Measurements from ENCODE around the gene TREML1.

TREML1 gene

GRCh38 chr6:41177695-41178094, 23.5 kb upstream of the TREML1 start:
- DNase-seq (ENCODE audit: low read depth in 2 of 2) = no peak

GRCh38 chr6:41177287-41177686, 23.1 kb upstream of the TREML1 start:
- DNase-seq (ENCODE audit: low read depth in 2 of 2) = no peak

GRCh38 chr6:41176189-41176588, 22.0 kb upstream of the TREML1 start:
- DNase-seq (ENCODE audit: low read depth in 2 of 2) = no peak

- no peak for DNase-seq (ENCODE audit: low read depth in 2 of 2)
Measured at GRCh38 chr6:41175084-41175483, 20.9 kb upstream of the TREML1 start.

GRCh38 chr6:41174610-41175009, 20.5 kb upstream of the TREML1 start:
- DNase-seq (ENCODE audit: low read depth in 2 of 2) = no peak

- DNase-seq (ENCODE audit: low read depth in 2 of 2) = no peak
Measured at GRCh38 chr6:41171908-41172307, 17.8 kb upstream of the TREML1 start.

GRCh38 chr6:41170547-41171160, 16.5 kb upstream of the TREML1 start:
- DNase-seq (ENCODE audit: low read depth in 2 of 2) = no peak

GRCh38 chr6:41167173-41167963, 13.2 kb upstream of the TREML1 start:
- no peak for DNase-seq (ENCODE audit: low read depth in 2 of 2)

GRCh38 chr6:41164551-41165120, 10.5 kb upstream of the TREML1 start:
- no peak for DNase-seq (ENCODE audit: low read depth in 2 of 2)

- DNase-seq (ENCODE audit: low read depth in 2 of 2) = no peak
Measured at GRCh38 chr6:41163419-41163717, 9.2 kb upstream of the TREML1 start.

GRCh38 chr6:41162687-41163418, 8.7 kb upstream of the TREML1 start, which contains the start of gene TREM2:
Gene TREM2 (minus strand): TSS chr6:41163116. CDS start chr6:41163082, 34 bp downstream.
- no peak for DNase-seq (ENCODE audit: low read depth in 2 of 2)

GRCh38 chr6:41161851-41162552, 7.9 kb upstream of the TREML1 start:
- DNase-seq (ENCODE audit: low read depth in 2 of 2) = no peak

GRCh38 chr6:41161380-41161779, 7.2 kb upstream of the TREML1 start:
- no peak for DNase-seq (ENCODE audit: low read depth in 2 of 2)

GRCh38 chr6:41160933-41161332, 6.8 kb upstream of the TREML1 start:
- DNase-seq (ENCODE audit: low read depth in 2 of 2) = no peak

- DNase-seq (ENCODE audit: low read depth in 2 of 2) = no peak
Measured at GRCh38 chr6:41159415-41160082, 5.4 kb upstream of the TREML1 start.

GRCh38 chr6:41157323-41157722, 3.2 kb upstream of the TREML1 start:
- no peak for DNase-seq (ENCODE audit: low read depth in 2 of 2)

GRCh38 chr6:41156771-41157170, 2.6 kb upstream of the TREML1 start:
- DNase-seq (ENCODE audit: low read depth in 2 of 2) = no peak

- DNase-seq (ENCODE audit: low read depth in 2 of 2) = no peak
Measured at GRCh38 chr6:41156001-41156400, 1.9 kb upstream of the TREML1 start.

GRCh38 chr6:41155132-41155805, 1.1 kb upstream of the TREML1 start:
- DNase-seq (ENCODE audit: low read depth in 2 of 2) = no peak

GRCh38 chr6:41153451-41153850, 696 bp downstream of the TREML1 start:
- DNase-seq (ENCODE audit: low read depth in 2 of 2) = no peak

- DNase-seq (ENCODE audit: low read depth in 2 of 2) = no peak
Measured at GRCh38 chr6:41150671-41151070, 3.5 kb downstream of the TREML1 start.

Data from stimulated activated CD8-positive, alpha-beta memory T cell treated with anti-CD3 and anti-CD28 coated beads, Interleukin-2, amount 100 ng/mL, for 1 hour (primary cell).